DOHH2 (cell line): Measurements from ENCODE around the gene AREG.

ENCODE experiments used
- H3F3A ChIP-seq: fragments of 200-600 bp; sonication (generic), shearing (Covaris generic); 2 replicates; pipeline ENCODE4 v1.6.0; 2016; ENCODE audit warnings: antibody characterized with exemption, mild to moderate bottlenecking; ENCODE audit not compliant: control insufficient read depth, insufficient read depth
- H3K27ac ChIP-seq: fragments of 200-600 bp; sonication (generic); 2 replicates; pipeline ENCODE4 v1.5.1; 2014; ENCODE audit warnings: low read depth, mild to moderate bottlenecking, low read length, moderate library complexity
- H3K27me3 ChIP-seq: fragments of 200-600 bp; sonication (generic); 2 replicates; pipeline ENCODE4 v1.6.1; 2014; ENCODE audit warnings: mild to moderate bottlenecking, low read length, mixed read lengths; ENCODE audit not compliant: control insufficient read depth
- H3K36me3 ChIP-seq: fragments of 200-600 bp; sonication (generic); 2 replicates; pipeline ENCODE4 v1.6.1; 2014; ENCODE audit warnings: mild to moderate bottlenecking, low read length, moderate library complexity, mixed read lengths; ENCODE audit not compliant: control insufficient read depth
- H3K4me1 ChIP-seq: fragments of 200-600 bp; sonication (generic); 2 replicates; pipeline ENCODE4 v1.6.1; 2014; ENCODE audit warnings: mild to moderate bottlenecking, low read length, mixed read lengths; ENCODE audit not compliant: control insufficient read depth
- H3K4me2 ChIP-seq: fragments of 200-600 bp; sonication (generic); 2 replicates; pipeline ENCODE4 v1.6.0; 2014; ENCODE audit warnings: mild to moderate bottlenecking, low read length, moderate library complexity
- H3K4me3 ChIP-seq: fragments of 200-600 bp; sonication (generic); 2 replicates; pipeline ENCODE4 v1.5.1; 2014; ENCODE audit warnings: mild to moderate bottlenecking, low read length, mixed read lengths
- H3K79me2 ChIP-seq: fragments of 200-600 bp; sonication (generic); 2 replicates; pipeline ENCODE4 v1.6.1; 2014; ENCODE audit warnings: mild to moderate bottlenecking, low read length, mixed read lengths; ENCODE audit not compliant: control insufficient read depth
- H3K9me2 ChIP-seq: fragments of 200-600 bp; sonication (generic); replicated peaks from 2 replicates; pipeline ENCODE4 v1.6.1; 2014; ENCODE audit warnings: mild to moderate bottlenecking, low read length, mixed read lengths; ENCODE audit not compliant: control insufficient read depth
- H3K9me3 ChIP-seq: fragments of 200-600 bp; sonication (generic); 2 replicates; pipeline ENCODE4 v1.6.1; 2014; ENCODE audit warnings: antibody characterized with exemption, low read length, mixed read lengths; ENCODE audit not compliant: control insufficient read depth, insufficient read depth
- H4K20me1 ChIP-seq: fragments of 200-600 bp; sonication (generic); 2 replicates; pipeline ENCODE4 v1.6.0; 2014; ENCODE audit warnings: low read depth, mild to moderate bottlenecking, antibody characterized with exemption, low read length, moderate library complexity; ENCODE audit not compliant: control insufficient read depth, insufficient read depth
- EZH2phosphoT487 ChIP-seq: fragments of 200-600 bp; sonication (generic); IDR thresholded peaks from 2 replicates; pipeline ENCODE4 v1.6.1; 2017; ENCODE audit warnings: borderline replicate concordance, mild to moderate bottlenecking, antibody characterized with exemption, low read length, moderate library complexity, mixed read lengths
- TF ChIP-seq, protein P1 (sequence below): fragments of 200-600 bp; sonication (generic); IDR thresholded peaks from one replicate; pipeline ENCODE4 v1.5.1; 2014; ENCODE audit warnings: antibody characterized with exemption, mild to moderate bottlenecking, low read depth, low read length; ENCODE audit not compliant: poor library complexity, severe bottlenecking

The AREG gene

DNA sequence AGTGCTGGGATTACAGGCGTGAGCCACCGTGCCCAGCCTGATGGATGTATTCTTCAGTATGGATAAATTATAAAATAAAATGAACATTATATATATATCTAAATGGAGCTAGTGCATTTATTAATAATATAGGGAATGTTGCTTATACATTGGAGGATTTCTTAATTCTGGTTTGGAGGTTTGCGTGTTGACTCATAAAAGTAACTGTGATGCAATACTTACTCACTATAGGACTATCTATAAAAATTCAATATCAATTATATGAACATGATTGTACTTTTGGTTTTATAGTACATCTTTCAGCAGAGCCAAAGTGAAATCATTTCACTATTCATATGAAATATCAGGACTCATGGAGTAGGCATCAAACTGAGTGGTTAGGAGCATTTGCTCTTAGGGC is 3.2 kb upstream of the AREG start:
- Histone ChIP-seq H3K27ac (no peak overlapping the region), H3K9me3 (no peaks in the 10 kb centered on the region), H3K36me3 (no peaks in the 10 kb centered on the region), H3K27me3 (peaks cover 8% of the 10 kb centered on the region), H3K4me2 (no peak overlapping the region), H3K4me1 (peaks cover 12% of the 10 kb centered on the region; the same call in 1 of the 2 replicates), H3K79me2 (no peaks in the 10 kb centered on the region), H3K9me2 (no peaks in the 10 kb centered on the region), H4K20me1 (no peaks in the 10 kb centered on the region), H3F3A (no peaks in the 10 kb centered on the region), H3K4me3 (no peak overlapping the region)
- no peak for TF ChIP-seq EZH2phosphoT487
- TF ChIP-seq, protein P1, sequence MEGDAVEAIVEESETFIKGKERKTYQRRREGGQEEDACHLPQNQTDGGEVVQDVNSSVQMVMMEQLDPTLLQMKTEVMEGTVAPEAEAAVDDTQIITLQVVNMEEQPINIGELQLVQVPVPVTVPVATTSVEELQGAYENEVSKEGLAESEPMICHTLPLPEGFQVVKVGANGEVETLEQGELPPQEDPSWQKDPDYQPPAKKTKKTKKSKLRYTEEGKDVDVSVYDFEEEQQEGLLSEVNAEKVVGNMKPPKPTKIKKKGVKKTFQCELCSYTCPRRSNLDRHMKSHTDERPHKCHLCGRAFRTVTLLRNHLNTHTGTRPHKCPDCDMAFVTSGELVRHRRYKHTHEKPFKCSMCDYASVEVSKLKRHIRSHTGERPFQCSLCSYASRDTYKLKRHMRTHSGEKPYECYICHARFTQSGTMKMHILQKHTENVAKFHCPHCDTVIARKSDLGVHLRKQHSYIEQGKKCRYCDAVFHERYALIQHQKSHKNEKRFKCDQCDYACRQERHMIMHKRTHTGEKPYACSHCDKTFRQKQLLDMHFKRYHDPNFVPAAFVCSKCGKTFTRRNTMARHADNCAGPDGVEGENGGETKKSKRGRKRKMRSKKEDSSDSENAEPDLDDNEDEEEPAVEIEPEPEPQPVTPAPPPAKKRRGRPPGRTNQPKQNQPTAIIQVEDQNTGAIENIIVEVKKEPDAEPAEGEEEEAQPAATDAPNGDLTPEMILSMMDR = no peak

DNA sequence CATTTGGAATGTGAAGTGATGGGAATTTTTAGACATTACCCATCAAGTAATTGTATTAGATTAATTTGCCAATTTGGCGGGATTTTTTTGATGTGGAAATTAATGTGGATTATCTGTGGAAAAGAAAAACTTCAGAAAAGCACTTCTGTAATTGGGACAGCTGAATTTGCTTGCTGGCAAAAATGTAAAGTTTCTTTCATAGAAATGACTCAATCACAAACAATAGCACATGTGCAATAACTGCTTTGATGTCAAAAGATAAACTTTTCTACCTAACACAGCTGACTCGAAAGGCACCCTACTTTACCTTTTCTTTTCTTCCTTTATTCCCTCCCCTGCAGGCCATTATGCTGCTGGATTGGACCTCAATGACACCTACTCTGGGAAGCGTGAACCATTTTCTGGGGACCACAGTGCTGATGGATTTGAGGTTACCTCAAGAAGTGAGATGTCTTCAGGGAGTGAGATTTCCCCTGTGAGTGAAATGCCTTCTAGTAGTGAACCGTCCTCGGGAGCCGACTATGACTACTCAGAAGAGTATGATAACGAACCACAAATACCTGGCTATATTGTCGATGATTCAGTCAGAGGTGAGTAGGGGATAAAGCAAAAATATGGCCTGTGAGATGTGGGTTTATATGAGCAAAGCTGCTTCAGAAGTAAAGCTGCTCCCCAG is 1.4 kb downstream of the AREG start:
- Histone ChIP-seq H3K4me2 (no peak overlapping the region), H3K79me2 (no peaks in the 10 kb centered on the region)
- TF ChIP-seq EZH2phosphoT487 = no peak
- TF ChIP-seq, protein P1 = no peak

DNA sequence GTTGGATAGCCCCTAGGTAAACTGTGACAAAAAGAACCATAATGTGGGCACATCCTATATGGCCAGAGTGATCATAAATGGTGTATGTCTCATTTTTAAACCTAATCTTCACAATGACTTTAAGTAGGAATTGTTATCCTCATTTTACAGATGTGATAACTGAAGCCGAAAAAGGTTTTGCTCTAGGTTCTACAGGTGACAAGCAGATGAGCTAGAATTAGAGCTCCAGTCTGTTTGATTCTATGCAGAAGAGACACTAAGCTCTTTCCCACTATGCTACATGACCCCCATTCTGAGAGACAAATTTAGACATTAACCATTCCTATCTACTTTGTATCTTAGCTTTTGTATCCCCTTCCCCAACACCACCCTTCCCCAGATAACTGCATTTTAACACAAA is 2.0 kb downstream of the AREG start:
- Histone ChIP-seq H4K20me1 (no peaks in the 10 kb centered on the region), H3K79me2 (no peaks in the 10 kb centered on the region), H3K27me3 (peaks cover 15% of the 10 kb centered on the region), H3K9me2 (no peaks in the 10 kb centered on the region), H3K4me2 (no peak overlapping the region), H3K36me3 (no peaks in the 10 kb centered on the region), H3K27ac (no peak overlapping the region), H3K4me1 (peaks cover 12% of the 10 kb centered on the region; the same call in 1 of the 2 replicates), H3F3A (no peaks in the 10 kb centered on the region), H3K4me3 (no peak overlapping the region), H3K9me3 (no peaks in the 10 kb centered on the region)
- TF ChIP-seq, protein P1 = no peak
- no peak for TF ChIP-seq EZH2phosphoT487

More for the DNA sequence above, 1.4 kb downstream of the AREG start:
- H3K36me3 ChIP-seq = no peaks in the 10 kb centered on the region
- H3K27ac ChIP-seq = no peak overlapping the region
- no peaks in the 10 kb centered on the region for H3K9me3 ChIP-seq
- peaks cover 15% of the 10 kb centered on the region for H3K27me3 ChIP-seq
- no peaks in the 10 kb centered on the region for H3K9me2 ChIP-seq
- no peaks in the 10 kb centered on the region for H4K20me1 ChIP-seq
- H3K4me3 ChIP-seq = no peak overlapping the region
- no peaks in the 10 kb centered on the region for H3F3A ChIP-seq
- H3K4me1 ChIP-seq = peaks cover 12% of the 10 kb centered on the region; the same call in 1 of the 2 replicates
